HL-60/S4 treated with phorbol 12-myristate 13-acetate at 8.2 ng/mL for 4 days and 3 days (cell line): ENCODE results near the gene FAM216A.
"Not testable (repeated sequence)": the region's sequence is repeated elsewhere in the genome, so short reads cannot be mapped to it uniquely, and the experiment has no call there.

Experiments used
- in situ Hi-C: fragments of 300-500 bp; cut with MboI; formaldehyde crosslinking; loops from 2 replicates; pipeline ENCODE4 v1.15.0; 2022; ENCODE audit warnings: low sequenced_read_pairs

The FAM216A gene

DNA sequence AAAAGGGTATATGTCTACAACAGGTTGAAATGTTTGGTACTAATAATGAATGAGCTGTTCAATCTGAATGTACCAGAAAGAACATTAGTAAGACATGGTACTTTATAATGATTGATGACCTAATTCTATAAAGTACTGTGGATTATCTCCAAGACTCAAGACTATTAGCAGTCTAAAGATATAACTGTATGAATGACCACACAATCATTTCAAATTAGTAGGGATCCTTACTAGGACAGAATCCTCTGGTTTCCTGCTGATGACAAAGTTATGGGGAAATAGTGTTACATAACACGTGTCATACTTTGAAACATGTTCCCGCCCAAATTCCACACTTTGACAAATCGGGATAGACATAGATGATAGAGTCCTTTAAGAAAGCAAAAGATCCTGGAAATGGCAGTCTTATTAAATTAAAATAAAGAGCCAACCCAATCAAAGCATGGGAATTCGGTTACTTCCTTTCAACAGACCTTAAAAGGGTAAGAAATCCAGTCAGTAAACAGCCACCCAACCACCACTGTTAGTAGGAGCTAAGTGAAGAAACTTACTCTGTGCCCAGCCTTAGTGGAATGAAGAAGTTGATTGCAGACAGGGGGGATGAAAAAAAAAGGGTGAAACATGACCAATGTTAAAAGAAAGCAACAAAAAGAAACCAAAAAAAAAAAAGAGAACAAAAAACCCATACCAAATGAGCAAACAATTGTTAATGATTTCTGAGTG is 30.5 kb downstream of the FAM216A start:
- in situ Hi-C loops = no loop called here

DNA sequence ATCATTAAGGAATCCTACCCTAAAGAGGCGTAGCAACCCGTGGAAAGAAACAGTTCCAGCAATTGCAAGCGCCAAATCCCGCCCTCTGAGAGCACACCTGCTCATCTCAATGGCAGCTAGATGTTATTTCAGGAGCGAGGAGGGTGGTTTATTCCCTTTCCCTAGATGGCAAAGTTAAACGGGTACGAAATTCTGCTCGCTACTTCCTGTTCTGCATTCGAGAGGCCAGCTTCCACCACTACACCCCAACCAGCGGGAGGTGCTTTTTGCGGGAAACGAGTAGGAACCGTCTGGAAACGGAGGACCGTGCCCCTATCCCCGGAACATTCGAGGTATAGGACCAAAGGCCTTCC is 32.7 kb downstream of the FAM216A start:
- in situ Hi-C loops = no loop called here

DNA sequence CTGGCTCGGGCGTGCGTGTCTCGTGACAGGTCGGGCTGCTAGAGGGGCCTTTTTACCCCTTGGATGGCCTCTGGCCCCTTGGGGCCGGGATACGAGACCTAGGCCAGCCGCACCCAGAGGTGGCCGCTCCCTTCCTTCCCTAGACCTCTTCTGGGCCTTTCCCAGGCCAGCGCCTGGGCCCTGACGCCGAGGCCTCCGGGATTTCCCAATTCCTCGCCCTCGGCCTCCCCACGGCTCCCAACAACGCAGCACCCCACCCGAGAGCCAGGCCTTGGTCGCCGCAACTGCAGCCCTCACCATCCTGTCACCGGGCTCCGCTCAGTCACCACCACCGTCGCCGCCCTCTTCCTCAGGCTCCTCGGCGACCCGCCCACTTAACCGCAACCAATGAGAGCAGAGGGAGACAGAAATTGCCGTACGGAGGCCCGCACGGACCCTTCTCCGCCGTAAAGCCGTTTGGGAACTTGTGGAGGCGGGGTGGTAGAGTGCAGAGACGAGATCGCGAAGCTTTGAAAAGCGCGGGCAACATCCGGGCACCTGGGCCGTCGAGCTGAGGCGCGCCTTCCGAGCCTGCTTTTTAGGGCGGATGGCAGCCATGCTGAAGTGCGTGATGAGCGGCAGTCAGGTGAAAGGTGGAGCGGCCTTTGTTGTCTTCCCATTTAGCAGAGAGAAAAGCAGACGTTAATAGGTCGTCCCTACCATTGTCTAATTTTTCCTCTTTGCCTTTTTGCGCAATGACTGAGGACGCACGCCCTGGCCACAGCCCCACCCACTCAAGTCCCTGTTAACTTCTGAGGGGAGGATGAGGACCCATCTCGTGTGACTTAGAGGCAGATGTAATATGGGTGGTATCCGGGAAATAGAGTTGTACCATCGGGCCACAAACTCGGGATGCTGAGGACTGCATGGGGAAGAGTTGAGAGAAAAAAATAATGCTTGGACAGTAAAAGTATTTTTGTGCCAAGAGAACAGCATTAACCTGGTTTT is 33.4 kb downstream of the FAM216A start, which contains the start of the genes RAD9B and VPS29:
Gene RAD9B, plus strand, starts transcription at position 580 of the 987 bp plus-strand sequence. Its CDS starts 7 bp downstream, at position 587.
Gene VPS29, minus strand, starts transcription at position 360 of the 987 bp plus-strand sequence. Its CDS starts 60 bp downstream, at position 300.
- in situ Hi-C loops = no loop called here

DNA sequence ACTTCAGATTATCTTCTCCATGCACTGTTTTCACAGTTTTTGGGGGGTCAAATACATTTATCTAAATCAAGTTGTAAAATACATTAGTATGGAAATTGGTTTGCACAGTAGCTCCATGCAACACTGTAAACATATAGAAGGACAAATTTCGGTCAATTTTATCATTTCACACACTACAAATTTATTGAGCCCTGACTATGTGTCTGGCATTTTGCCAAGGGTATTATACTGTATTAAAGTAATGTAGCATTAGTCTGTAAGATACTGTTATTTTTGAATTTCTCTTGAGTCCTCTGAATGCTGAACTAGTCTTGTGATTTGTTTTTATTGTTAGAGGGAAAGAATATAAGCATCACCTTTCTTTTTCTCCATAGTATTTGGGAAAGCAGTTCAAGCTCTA is 34.8 kb downstream of the FAM216A start:
- in situ Hi-C loops = no loop called here

DNA sequence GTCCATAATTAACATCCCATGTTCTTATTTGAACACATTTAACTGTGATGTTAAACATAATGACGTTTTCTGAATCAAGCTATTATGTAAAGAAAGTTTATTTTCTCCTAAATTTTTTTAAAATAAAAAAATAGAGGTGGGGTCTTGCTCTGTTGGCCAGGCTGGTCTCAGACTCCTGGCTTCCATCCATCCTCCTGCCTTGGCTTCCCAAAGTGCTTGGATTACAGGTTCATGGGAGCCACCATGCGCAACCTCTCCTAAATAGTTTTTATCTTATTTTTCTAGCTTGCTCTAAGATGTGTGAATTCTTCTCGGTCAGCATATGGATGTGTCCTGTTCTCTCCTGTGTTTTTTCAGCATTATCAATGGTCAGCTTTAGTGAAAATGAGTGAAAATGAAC is 36.7 kb downstream of the FAM216A start:
- in situ Hi-C loops = no loop called here

DNA sequence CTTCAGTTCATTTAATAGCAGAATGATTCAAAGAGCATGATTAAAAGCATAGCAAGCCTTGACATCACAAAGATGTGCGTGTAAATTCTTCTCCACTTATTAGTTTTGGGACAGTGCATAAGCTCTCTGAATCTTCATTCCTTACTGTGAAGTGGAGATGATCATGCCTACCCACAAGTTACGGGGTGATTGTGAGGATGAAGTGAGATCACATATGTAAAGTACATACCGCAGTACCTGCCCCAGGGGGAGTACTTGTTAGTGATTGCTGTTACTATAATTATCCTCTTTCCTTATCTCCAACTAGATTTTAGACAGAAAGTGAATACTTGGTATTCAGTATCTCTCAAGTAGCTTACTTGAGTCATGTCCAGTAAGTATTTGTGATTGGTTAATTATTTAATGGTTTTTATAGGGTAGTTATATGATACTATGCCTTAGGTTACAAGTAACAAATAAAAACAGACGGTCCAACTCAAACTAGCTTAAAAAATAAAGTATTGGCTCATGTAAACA is 39.5 kb downstream of the FAM216A start:
- in situ Hi-C loops = no loop called here

DNA sequence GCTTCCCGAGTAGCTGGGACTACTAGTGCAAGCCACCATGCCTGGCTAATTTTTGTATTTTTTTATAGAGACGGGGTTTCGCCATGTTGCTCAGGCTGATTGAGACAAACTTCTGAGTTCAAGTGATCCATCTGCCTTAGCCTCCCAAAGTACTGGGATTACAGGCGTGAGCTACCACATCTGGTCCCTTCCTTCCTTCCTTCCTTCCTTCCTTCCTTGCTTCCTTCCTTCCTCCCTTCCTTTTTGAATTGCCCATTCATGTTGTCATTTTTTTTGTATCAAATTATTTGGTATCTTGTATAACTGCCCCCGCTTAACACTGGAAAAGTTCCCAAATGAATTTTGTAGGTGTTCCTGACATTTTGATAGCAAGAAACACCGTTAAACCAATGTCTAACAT is 45.2 kb downstream of the FAM216A start:
- in situ Hi-C loops = no loop called here

DNA sequence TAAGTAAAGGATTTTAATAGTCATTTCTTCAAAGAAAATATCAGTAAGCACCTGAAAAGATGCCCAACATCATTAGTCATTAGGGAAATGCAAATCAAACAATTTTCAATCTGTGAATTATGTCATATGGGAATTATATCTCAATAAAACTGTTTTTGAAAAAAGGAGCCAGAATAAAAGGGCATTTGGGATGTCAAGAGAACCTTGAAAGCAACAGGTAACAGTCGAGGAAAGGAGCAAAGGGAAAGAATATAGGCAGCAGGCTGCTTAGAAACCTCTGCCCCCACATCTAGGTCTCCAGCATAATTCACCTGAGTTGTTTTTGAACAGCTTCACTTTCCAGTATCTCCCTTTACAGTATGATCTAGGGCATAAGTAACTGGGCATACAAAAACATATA is 45.7 kb downstream of the FAM216A start:
- in situ Hi-C loops = no loop called here

DNA sequence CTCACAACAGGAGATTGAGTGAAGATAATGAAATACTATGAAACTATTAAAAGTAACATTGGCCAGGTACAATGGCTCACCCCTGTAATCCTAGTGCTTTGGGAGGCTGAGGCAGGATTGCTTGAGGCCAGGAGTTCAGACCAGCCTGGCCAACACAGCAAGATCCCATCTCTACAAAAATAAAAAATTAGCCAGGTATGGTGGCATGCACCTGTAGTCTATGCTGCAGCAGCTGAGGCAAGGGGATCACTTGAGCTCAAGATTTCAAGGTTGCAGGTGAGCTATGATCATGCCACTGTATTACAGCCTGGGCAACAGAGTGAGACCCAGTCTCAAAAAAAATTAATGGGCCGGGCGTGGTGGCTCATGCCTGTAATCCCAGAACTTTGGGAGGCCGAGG is 48.4 kb downstream of the FAM216A start:
- in situ Hi-C loops = no loop called here

DNA sequence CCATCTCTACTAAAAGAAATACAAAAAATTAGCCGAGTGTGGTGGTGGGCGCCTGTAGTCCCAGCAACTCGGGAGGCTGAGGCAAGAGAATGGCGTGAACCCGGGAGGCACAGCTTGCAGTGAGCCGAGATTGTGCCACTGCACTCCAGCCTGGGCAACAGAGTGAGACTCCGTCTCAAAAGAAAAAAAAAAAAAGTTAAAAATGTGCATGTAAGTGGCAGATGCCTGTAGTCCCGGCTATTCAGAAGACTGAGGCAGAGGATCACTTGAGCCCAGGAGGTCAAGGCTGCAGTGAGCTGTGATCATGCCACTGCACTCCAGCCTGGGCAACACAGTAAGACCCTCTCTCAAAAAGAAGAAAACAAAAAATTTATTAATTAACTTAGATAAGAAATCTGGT is 49.4 kb downstream of the FAM216A start:
- in situ Hi-C loops = not testable (repeated sequence)

DNA sequence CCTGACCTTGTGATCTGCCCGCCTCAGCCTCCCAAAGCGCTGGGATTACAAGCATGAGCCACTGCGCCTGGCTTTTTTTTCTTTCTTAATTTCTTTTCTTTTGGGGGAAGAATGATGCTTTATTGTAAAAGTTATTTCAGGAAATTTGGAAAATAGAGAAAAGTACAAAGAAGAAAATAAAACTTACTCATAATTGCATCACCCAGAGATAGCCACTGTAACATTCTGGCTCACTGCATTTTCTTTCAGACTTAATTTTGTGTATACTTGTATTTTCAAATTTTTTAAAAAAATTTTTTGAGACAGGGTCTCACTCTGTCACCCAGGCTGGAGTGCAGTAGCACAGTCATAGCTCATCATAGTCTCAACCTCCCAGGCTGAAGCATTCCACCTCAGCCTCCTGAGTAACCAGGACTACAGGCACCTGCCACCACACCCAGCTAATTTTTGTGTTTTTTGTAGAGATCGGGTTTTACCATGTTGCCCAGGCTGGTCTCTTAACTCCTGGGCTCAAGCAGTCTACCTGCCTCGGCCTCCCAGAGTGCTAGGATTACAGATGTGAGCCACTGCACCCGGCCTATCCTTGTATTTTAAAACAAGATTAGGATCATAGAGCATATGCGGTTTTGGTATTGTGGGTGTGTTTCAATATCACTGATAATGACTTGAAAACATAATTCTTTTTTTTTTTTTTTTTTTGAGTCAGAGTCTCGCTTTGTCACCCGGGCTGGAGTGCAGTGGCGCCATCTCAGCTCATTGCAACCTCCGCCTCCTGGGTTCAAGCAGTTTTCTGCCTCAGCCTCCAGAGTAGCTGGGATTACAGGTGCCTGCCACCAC is 52.4 kb downstream of the FAM216A start:
- in situ Hi-C loops = not testable (repeated sequence)

DNA sequence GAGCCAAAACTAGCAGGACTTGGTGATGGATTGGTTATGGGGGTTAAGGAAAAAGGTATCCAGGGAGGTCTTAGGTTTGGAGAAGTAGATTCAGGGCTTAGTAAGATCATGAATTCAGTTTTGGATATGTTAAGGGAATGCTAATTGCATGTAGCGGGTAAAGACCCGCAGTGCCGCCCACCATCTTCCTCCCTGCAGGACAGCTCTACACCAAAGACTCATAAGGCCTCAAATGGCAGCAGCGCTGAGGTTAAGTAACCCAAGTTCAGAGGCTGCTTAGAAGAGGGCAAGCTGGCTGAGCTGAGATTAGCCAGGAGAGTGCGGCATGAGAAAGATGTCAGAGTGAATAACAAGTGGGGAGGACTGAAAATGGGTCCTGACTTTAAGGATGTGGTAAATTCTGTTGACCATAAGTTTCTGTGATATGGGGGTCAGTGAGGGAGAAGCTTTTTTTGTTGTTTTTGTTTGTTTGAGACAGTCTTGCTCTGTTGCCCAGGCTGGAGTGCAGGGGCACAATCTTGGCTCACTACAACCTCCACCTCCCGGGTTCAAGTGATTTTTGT is 59.7 kb downstream of the FAM216A start:
- in situ Hi-C loops = no loop called here

DNA sequence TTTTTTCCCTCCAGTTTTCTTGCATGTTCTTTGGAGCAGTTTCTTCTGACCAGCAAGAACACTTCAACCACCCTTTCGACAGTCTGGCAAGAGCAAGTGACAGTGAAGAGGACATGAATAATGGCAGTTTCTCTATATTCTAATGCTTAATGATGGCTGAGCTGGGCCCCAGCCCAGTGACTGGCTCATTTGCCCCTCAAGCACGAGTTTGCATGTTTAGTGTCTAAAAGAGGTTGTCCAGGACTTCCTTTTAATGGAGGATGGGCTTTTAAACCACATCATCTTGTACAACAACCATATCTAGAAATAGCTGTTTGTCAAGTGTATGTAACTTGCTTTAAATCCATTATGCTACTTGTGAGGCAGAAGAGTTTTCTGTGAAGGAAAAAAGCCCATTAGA is 61.9 kb downstream of the FAM216A start:
- in situ Hi-C loops = no loop called here

DNA sequence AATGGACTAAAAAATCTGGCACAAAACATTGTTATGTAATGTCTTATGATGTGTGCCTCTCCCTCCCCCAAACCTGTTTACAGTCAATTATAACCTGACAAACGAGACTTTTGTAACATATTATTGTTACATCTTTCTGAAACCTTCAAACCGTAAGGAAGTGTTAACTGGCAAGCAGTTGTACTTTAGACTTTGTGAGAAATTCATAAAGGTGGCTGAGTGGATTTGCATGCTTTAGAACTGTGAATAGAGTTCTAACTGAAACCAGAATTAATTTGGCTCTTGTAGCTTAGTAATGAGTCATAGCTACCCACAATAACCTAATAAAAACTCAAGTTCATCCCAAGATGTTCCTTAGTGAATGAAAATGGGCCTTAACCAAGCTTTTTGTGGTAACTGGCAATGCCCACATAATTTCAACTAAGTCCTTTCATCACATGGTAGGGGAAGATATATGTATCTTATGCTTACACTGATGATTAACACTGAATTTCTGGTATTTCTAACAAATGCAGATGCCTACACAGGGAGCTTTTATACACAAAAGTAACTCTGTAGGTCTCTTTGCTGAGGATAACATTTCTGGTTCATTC is 63.2 kb downstream of the FAM216A start:
- in situ Hi-C loops = no loop called here

DNA sequence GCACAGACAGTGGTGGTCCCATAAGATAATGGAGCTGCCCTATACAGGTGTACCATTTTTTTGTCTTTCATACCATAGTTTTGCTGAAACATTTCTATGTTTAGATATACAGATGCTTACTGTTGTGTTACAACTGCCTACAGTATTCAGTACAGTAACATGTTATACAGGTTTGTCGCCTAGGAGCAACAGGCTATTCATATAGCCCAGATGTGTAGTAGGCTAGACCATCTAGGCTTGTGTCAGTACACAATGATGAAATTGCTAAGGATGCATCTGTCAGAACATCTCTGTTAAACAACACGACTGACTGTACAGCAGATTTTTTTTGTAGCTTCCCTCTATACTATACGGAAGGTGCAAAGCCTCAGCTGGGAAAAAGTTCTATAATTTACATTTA is 64.0 kb downstream of the FAM216A start:
- in situ Hi-C loops = no loop called here

DNA sequence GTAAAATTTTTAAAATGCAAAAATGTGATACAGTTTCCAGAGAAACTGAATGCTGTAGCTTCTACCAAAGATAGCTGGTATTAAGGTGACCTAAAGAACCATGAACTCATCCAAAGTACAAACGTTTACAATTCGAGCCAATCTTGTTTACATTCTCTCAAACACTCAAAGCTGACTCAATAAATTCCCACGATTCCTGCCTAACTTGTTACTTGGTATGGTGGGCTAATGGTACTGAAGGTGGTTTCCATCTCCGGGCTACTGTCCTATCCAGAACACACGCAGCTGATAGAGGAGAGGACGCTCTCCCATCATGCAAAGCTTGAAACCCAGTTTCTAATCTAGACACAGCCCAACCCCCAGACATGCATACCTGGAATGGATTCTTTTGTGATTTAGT is 65.0 kb downstream of the FAM216A start:
- in situ Hi-C loops = no loop called here

DNA sequence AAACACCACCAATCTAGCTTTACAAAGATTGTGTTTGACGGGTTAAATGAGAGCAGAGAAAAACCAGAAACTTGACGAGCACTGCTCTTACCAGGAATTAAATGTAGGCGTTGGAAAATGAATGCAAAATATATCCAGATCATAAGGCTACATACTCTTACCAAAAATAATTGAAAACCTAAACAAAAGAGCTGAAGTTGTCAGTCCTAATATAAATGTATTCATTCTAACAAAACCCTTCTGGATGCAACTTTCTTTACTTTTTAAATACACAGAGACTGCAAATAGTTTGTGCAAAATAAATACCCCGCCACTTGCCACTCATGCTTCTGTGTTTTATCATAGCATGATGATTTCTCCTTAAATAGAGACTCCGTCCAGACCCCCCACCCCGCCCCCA is 66.2 kb downstream of the FAM216A start:
- in situ Hi-C loops = no loop called here

DNA sequence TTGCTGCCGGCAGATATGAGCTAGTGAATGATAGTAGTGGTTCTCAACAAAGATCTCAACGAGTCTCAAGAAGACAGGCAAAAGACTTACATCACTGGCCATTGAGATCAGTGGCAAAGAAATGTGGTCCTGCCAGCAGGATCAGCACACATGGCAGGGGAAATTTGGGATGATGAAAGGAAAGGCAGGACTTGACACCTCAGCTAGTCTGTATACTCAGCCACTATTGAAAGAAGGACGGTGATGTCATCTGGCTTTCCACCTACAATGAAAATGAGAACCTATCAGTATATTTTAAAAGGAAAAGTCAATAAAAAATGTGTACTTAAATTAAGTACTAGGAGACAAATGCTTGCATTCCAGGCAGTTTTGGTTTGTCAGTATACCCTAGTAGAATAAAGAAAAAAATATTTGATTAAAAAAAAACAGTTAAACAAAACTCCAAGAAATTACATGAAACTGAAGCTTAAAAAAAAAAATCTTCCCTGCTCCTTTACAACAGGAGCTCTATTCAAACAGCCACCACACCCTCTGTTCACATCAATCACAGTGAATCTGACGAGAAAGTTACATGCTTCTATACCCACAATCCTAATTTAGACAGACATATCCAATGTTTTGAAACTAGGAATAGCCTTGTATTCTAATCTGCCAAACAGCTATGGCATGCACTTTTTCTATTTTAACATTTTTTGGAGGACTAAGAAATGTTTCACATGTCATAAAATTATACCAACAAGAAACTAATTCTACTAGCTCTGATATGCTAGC is 68.4 kb downstream of the FAM216A start:
- in situ Hi-C loops = no loop called here
